ENCODE results near the gene HOXC11. TPM values are rescaled to one million over a fixed set of nuclear protein-coding genes. Genes with fewer than 3 reads are reported as not detected.

HOXC11 gene
- total and polyA plus RNA-seq, 2 experiments from 2014 or later: not detected

- no peak overlapping the region for H2AFZ ChIP-seq
Measured at GRCh38 chr12:53990311-53991076, 17.6 kb downstream of the HOXC11 start.

GRCh38 chr12:53991077-53991460, 18.1 kb downstream of the HOXC11 start:
- peaks cover 100% of the 10 kb centered on the region for H3K27me3 Mint-ChIP-seq (ENCODE audit: insufficient read depth, low read depth, poor library complexity)
- H4K20me1 ChIP-seq (replicated peaks; ENCODE audit: insufficient read depth): peaks cover 44% of the 10 kb centered on the region
- H3K4me1 Mint-ChIP-seq: peaks cover 40% of the 10 kb centered on the region
- H3K79me2 ChIP-seq (replicated peaks; ENCODE audit: insufficient read depth): no peaks in the 10 kb centered on the region
- no peaks in the 10 kb centered on the region; the same call in 2 of the 3 replicates for H3K36me3 Mint-ChIP-seq (ENCODE audit: low read depth)
- H3K4me3 ChIP-seq: no peak overlapping the region
- no peaks in the 10 kb centered on the region for H3K36me3 ChIP-seq (ENCODE audit: insufficient read depth)
- no peak overlapping the region; the same call in 2 of the 3 replicates for H3K4me3 Mint-ChIP-seq
- H3K27ac Mint-ChIP-seq: no peak overlapping the region
- peaks cover 42% of the 10 kb centered on the region for H3K4me1 ChIP-seq (ENCODE audit: insufficient read depth)
- peaks cover 5% of the 10 kb centered on the region; the same call in 2 of the 3 replicates for H3K9me3 Mint-ChIP-seq
- H3K27me3 ChIP-seq (ENCODE audit: insufficient read depth): peaks cover 100% of the 10 kb centered on the region
- TF ChIP-seq POLR2AphosphoS5 (IDR thresholded peaks at IDR 0.05; ENCODE audit: low read depth) (no peak), EZH2 (IDR thresholded peaks at IDR 0.05; ENCODE audit: low read depth, unreplicated experiment) (peak; percentile 92)
- peak overlapping the region; percentile 26; the same call in 1 of the 2 replicates for H3K4me2 ChIP-seq
- DNase-seq (ENCODE audit: low spot score) (no peak), ATAC-seq (no peak)
- H3K9me2 ChIP-seq (ENCODE audit: insufficient read depth): no peaks in the 10 kb centered on the region
- peaks cover 43% of the 10 kb centered on the region for H3F3A ChIP-seq (replicated peaks; ENCODE audit: low read depth)
- no peak overlapping the region for H3K27ac ChIP-seq (ENCODE audit: low read depth)
- H2AFZ ChIP-seq: no peak overlapping the region

More at GRCh38 chr12:53990311-53991076, 17.6 kb downstream of the HOXC11 start:
- peaks cover 5% of the 10 kb centered on the region; the same call in 2 of the 3 replicates for H3K9me3 Mint-ChIP-seq
- TF ChIP-seq ETS1 (IDR thresholded peaks at IDR 0.05) (no peak), EZH2phosphoT487 (IDR thresholded peaks at IDR 0.05; ENCODE audit: unreplicated experiment) (peak; percentile 55), EZH2 (IDR thresholded peaks at IDR 0.05; ENCODE audit: low read depth, unreplicated experiment) (peak; percentile 84)
- peak; percentile 54 for DNase-seq (ENCODE audit: low spot score)
- Histone ChIP-seq H3F3A (replicated peaks; ENCODE audit: low read depth) (peaks cover 46% of the 10 kb centered on the region), H3K9me2 (ENCODE audit: insufficient read depth) (no peaks in the 10 kb centered on the region), H3K36me3 (ENCODE audit: insufficient read depth) (no peaks in the 10 kb centered on the region), H3K4me3 (no peak overlapping the region), H3K27me3 (ENCODE audit: insufficient read depth) (peaks cover 100% of the 10 kb centered on the region), H4K20me1 (replicated peaks; ENCODE audit: insufficient read depth) (peaks cover 44% of the 10 kb centered on the region), H3K79me2 (replicated peaks; ENCODE audit: insufficient read depth) (no peaks in the 10 kb centered on the region), H3K4me2 (peak overlapping the region; percentile 26; the same call in 1 of the 2 replicates), H3K4me1 (ENCODE audit: insufficient read depth) (peaks cover 44% of the 10 kb centered on the region), H3K27ac (ENCODE audit: low read depth) (no peak overlapping the region)
- H3K27ac Mint-ChIP-seq: no peak overlapping the region
- no peak for ATAC-seq
- H3K4me3 Mint-ChIP-seq: peak overlapping the region; percentile 1; the same call in 1 of the 3 replicates
- no peaks in the 10 kb centered on the region; the same call in 2 of the 3 replicates for H3K36me3 Mint-ChIP-seq (ENCODE audit: low read depth)
- H3K4me1 Mint-ChIP-seq: peaks cover 38% of the 10 kb centered on the region
- peaks cover 100% of the 10 kb centered on the region for H3K27me3 Mint-ChIP-seq (ENCODE audit: insufficient read depth, low read depth, poor library complexity)

GRCh38 chr12:53992377-53992889, 19.5 kb downstream of the HOXC11 start:
- no peak overlapping the region for H3K4me3 ChIP-seq
- peaks cover 49% of the 10 kb centered on the region for H3F3A ChIP-seq (replicated peaks; ENCODE audit: low read depth)
- Mint-ChIP-seq H3K9me3 (no peaks in the 10 kb centered on the region; the same call in 2 of the 3 replicates), H3K36me3 (ENCODE audit: low read depth) (no peaks in the 10 kb centered on the region; the same call in 2 of the 3 replicates), H3K4me1 (peaks cover 38% of the 10 kb centered on the region), H3K27me3 (ENCODE audit: insufficient read depth, low read depth, poor library complexity) (peaks cover 100% of the 10 kb centered on the region), H3K27ac (no peak overlapping the region), H3K4me3 (no peak overlapping the region)
- peak; percentile 74 for TF ChIP-seq EZH2 (IDR thresholded peaks at IDR 0.05; ENCODE audit: low read depth, unreplicated experiment)
- TF ChIP-seq ZNF114 (CRISPR knock-in tag; IDR thresholded peaks at IDR 0.05): no peak
- no peak for ATAC-seq
- H3K79me2 ChIP-seq (replicated peaks; ENCODE audit: insufficient read depth): no peaks in the 10 kb centered on the region
- DNase-seq (ENCODE audit: low spot score): no peak
- H3K36me3 ChIP-seq (ENCODE audit: insufficient read depth): no peaks in the 10 kb centered on the region
- H2AFZ ChIP-seq: no peak overlapping the region
- peaks cover 41% of the 10 kb centered on the region for H3K4me1 ChIP-seq (ENCODE audit: insufficient read depth)
- no peaks in the 10 kb centered on the region for H3K9me2 ChIP-seq (ENCODE audit: insufficient read depth)
- peaks cover 100% of the 10 kb centered on the region for H3K27me3 ChIP-seq (ENCODE audit: insufficient read depth)
- no peak overlapping the region for H3K27ac ChIP-seq (ENCODE audit: low read depth)
- no peak overlapping the region for H3K4me2 ChIP-seq
- peaks cover 40% of the 10 kb centered on the region for H4K20me1 ChIP-seq (replicated peaks; ENCODE audit: insufficient read depth)

All from GM23338 (cell line).